GM19025 (cell line): Measurements from ENCODE around the gene DCAF8.

Experiments
- ATAC-seq: cut with Tn5 transposase; IDR thresholded peaks from one replicate; pipeline ENCODE4 v1.9.1; 2021; ENCODE audit warnings: mild to moderate bottlenecking, low read depth, moderate library complexity; ENCODE audit not compliant: unreplicated experiment

The DCAF8 gene

DNA sequence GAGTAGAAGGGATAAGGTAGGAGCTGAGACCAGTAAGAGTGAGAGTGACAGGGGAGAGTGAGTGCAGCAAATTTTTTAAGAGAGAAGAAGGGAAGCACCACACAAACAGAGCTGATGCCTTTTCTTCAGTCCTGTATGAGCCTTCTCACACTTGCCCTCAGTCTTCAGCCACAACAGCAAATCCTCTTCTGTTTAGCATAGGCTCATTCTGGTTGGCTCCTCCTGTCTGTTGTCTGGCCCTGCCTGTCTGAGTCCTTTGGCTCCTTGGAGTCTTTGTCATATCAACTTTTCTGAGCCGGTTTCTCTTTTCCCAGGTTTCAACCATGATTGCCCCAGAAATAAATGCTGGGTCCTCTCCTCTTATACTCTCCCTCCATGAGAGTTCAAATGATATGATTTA is 84.7 kb downstream of the DCAF8 start:
- ATAC-seq = no peak

DNA sequence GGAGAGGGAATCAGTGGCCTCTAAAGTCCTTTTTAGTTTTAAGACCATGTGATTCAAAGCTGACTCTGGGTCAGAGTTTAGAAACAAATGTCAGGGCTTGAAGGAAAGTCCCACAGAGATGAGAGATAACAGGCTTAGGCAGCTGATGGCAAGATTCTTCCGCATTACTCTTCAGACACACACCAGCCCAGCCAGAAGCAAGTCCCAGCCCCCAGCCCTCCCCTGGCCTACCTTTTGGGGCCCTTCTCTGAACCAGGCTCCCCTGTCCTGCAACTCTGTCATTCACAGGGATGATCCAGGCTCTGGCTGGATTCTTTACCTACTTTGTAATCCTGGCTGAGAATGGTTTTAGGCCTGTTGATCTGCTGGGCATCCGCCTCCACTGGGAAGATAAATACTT is 85.1 kb downstream of the DCAF8 start:
- ATAC-seq = no peak

DNA sequence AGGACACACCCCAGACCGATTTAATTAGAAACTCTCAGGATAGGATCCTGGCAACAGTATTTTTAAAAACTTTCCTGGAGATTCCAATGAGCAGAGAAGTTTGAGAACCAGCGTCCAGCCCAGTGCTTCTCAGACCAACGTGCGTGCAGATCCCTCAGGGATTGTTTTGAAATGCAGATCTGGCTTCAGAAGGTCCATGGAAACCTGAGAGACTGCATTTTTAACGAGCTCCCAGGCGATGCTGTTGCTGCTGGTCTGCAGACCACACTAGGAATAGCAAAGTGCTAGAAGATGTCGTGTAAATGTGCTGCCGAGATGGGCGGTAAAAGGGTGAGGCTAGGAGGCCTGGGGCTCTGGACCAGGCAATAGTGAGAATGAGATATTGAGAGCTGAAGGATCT is 90.4 kb downstream of the DCAF8 start:
- no peak for ATAC-seq

DNA sequence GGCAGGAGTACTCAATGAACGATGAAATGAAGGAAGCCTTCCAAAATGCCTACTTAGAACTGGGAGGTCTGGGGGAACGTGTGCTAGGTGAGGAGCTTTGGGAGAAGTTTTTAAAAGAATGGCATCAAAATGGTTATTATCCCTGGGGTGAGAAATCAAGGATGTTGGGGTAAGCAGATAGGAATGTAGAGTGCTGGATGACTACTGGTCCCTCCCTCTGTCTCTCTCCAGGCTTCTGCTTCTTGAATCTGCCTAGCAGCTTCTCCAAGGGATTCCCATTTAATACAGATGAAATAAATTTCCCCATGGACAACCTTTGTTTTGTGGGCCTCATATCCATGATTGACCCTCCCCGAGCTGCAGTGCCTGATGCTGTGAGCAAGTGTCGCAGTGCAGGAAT is 91.0 kb downstream of the DCAF8 start:
- ATAC-seq = no peak

DNA sequence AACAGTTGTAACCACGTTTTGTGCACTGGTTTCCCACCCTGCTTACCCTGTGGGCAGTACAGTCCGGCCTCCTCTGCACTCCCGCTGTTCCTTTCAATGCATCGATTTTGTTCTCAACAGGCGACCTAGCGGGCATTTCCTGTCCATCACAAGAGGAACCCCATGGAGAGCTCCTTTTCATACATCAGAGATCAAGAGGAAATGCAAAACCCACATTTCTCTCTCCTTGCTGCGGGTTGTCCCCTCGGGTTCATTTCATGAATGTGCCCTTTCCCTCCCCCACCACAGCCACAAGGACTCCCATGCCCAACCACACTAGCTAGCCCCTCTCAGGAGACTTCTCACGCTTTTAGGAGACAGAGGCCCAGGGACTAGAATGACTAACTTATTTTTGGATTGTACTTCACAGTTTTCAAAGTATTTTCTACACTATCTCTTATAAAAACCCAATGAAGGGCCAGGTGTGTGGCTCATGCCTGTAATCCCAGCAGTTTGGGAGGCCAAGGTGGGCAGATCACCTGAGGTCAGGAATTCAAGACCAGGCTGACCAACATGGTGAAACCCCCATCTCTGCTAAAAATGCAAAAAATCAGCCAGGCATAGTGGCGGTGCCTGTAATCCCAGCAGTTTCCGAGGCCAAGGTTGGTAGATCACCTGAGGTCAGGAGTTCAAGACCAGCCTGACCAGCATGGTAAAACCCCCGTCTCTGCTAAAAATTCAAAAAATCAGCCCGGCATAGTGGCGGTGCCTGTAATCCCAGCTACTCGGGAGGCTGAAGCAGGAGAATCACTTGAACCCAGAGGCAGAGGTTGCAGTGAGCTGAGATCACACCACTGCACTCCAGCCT is 92.6 kb downstream of the DCAF8 start:
- ATAC-seq = no peak

DNA sequence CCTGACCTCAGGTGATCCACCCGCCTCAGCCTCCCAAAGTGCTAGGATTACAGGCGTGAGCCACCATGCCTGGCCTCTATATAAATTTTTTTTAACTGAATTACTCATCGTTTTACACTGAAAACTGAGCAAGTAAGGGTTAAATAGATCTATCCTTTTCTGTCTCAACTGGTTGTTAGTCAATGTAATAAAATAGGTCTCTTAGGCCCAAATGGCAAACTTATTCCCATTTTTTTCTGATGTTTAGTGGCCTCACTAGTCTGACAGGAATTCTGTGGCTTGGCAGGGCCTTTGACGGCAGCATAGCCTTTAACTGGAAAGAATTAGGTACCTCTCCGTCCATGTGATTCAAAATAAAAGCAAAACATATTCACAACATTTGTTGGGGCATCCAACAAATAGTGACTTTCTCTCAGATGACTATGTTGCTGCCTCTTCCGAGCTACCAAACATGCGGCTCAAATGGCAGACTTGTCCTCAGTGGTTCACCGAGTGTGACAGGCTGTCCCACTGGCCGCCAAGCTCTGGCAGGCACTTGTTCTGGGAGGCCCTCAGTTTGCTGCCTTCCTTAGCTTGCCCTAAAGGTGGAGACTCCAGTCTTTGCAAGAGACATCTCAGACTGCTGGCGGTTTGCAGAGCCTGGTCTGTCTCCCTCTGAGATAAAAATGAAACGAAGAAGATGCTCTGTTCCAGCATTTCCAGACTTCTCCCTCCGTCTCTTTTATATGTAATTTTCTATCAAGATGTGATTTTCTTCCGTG is 93.6 kb downstream of the DCAF8 start:
- no peak for ATAC-seq

DNA sequence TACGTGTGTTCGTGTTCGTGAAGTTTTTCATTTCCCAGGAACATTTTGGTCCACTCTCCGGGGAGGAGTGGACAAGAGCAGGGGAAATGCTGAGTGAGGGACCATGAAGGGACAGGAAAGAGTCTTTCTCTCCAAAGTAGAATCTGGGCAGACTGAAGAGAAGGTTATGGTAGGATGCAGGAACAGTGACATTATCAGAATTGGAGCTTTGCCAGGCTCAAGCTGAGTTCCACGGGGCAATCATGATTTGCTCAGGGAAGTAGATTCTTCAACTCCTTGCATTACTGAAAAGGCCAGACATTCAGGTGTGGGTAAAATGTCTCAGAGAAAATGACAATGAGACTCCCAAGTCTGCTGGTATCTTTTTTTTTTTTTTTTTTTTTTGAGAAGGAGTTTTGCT is 94.3 kb downstream of the DCAF8 start:
- no peak for ATAC-seq

DNA sequence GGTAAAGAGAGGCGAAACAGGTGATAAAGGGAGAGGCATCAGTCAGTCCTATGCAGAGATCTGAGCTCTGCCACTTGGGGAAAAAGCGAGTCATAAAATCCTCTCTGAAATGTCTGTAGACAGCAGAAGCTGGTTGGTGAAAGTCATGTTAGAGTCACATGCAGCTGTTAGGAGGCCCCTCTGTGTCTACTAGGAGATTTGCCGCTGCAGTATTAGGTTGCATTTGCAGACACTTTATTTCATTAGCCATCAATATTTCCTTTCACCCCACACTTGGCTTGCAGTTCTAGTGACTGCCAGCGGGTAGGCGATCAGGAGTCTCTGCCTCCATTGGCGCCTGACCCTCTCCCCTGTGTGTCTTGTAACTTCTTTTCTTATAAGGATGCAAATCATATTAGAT is 94.8 kb downstream of the DCAF8 start:
- ATAC-seq = no peak

DNA sequence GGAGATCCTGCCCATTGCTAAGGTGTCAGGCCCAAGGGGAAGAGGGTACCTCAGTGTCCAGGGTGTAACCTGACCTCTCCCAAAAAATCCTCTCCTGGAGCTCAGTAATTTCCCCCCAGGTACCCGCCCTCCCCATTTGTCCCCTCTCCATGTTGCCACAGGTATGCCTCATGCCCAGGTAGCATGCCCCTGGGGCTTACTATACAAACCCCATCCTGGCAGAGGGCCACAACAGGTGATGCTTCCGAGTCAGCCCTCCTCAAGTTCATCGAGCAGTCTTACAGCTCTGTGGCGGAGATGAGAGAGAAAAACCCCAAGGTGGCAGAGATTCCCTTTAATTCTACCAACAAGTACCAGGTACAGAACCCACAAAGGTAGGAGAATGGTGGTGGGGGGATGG is 95.3 kb downstream of the DCAF8 start:
- ATAC-seq = no peak

DNA sequence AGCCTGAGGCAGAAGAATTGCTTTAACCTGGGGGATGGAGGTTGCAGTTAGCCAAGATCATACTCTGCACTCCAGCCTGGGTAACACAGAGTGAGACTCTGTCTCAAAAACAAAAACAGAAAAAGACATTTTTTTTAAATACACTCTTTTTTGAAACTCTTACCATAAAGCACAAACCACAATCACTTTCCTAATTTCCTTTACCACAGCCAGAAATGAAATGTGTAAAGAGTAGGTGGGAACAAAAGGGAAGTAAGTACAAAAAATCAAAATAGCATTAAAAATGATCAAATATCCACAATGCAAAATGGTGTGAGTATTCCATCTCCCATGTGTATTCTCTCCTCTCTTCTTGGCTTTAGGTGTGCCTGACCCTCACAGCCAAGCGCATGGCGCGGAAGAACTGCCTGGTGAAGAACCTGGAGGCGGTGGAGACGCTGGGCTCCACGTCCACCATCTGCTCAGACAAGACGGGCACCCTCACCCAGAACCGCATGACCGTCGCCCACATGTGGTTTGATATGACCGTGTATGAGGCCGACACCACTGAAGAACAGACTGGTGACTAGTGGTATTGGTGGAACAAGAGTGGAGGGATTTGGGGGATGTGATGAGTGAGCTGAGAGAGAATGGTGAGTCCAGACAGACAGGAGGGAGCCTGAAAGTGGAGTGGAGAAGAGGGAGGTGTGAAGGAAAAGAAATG is 96.0 kb downstream of the DCAF8 start:
- ATAC-seq = no peak
